ENCODE data around the gene MDFIC.
A peak's percentile ranks its signal among the peaks of the same experiment; 100 is the strongest.

GRCh38 chr7:114921631-114922025, 266 bp upstream of the MDFIC start:
- peak in 1 of 2 donors; percentile 25 for TF ChIP-seq POLR2A (IDR thresholded peaks at IDR 0.05)
- TF ChIP-seq, protein P1, sequence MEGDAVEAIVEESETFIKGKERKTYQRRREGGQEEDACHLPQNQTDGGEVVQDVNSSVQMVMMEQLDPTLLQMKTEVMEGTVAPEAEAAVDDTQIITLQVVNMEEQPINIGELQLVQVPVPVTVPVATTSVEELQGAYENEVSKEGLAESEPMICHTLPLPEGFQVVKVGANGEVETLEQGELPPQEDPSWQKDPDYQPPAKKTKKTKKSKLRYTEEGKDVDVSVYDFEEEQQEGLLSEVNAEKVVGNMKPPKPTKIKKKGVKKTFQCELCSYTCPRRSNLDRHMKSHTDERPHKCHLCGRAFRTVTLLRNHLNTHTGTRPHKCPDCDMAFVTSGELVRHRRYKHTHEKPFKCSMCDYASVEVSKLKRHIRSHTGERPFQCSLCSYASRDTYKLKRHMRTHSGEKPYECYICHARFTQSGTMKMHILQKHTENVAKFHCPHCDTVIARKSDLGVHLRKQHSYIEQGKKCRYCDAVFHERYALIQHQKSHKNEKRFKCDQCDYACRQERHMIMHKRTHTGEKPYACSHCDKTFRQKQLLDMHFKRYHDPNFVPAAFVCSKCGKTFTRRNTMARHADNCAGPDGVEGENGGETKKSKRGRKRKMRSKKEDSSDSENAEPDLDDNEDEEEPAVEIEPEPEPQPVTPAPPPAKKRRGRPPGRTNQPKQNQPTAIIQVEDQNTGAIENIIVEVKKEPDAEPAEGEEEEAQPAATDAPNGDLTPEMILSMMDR (IDR thresholded peaks at IDR 0.05) = peak in 2 of 6 experiments; percentile 24 to 25
